ENCODE results near the gene INPP1. TPM values are rescaled to one million over a fixed set of nuclear protein-coding genes. Genes with fewer than 3 reads are reported as not detected.

INPP1 gene
- total and polyA plus RNA-seq, 2 of the 8 experiments (the other 6 are each of a cell fraction or from before 2014, with no cell fraction given), result 0.88 to 3.0 TPM

GRCh38 chr2:190325588-190325987 is 17.8 kb upstream of the INPP1 start:
- 80% methylated on average over 2 of the region's 2 CpGs; no CpG with 5 or more reads in 1 of the 2 experiments for WGBS, 2 experiments (ENCODE audit: extremely low coverage in 1 of 2, insufficient coverage in 1 of 2, insufficient read length in 1 of 2, insufficient replicate concordance in 2 of 2, low coverage in 1 of 2, low lambda C conversion rate in 2 of 2, missing lambda C conversion rate in 1 of 2)
- POLR2A ChIA-PET (ENCODE audit: partially characterized antibody), result no interaction called here
- no peak for FAIRE-seq
- H2BK20ac ChIP-seq (ENCODE audit: low read length), result no peak overlapping the region
- H3K36me3 ChIP-seq (ENCODE audit: control insufficient read depth in 2 of 4, insufficient read depth in 4 of 4, low read length in 3 of 4), result no peaks in the 10 kb centered on the region
- H3K23me2 ChIP-seq (ENCODE audit: low read depth, low read length), result no peaks in the 10 kb centered on the region
- no peak overlapping the region for H2BK120ac ChIP-seq (replicated peaks; ENCODE audit: low read depth, low read length)
- no peak overlapping the region for H3K14ac ChIP-seq (ENCODE audit: insufficient read length)
- no peak overlapping the region for H3K27ac ChIP-seq (ENCODE audit: low read depth, low read length)
- H3K79me2 ChIP-seq (ENCODE audit: control insufficient read depth in 1 of 2, insufficient read depth in 2 of 2, low read length in 2 of 2), result no peaks in the 10 kb centered on the region
- no peak overlapping the region for H2AK5ac ChIP-seq (ENCODE audit: low read depth, low read length)
- H3K27me3 ChIP-seq (replicated peaks in 1 of 4; ENCODE audit: control insufficient read depth in 3 of 4, extremely low read depth in 1 of 4, insufficient read depth in 3 of 4, low read length in 3 of 4), result no peaks in the 10 kb centered on the region
- no peaks in the 10 kb centered on the region for H3K79me1 ChIP-seq (ENCODE audit: low read depth, low read length)
- no peak overlapping the region for H3K9ac ChIP-seq (replicated peaks in 1 of 4; ENCODE audit: extremely low read depth in 1 of 4, low read depth in 3 of 4, low read length in 3 of 4)
- H3K23ac ChIP-seq (ENCODE audit: insufficient read length), result no peak overlapping the region
- no peak overlapping the region for H3K56ac ChIP-seq (replicated peaks; ENCODE audit: insufficient read length, low read depth, low read length)
- no peaks in the 10 kb centered on the region for H3K9me3 ChIP-seq (ENCODE audit: insufficient read depth in 2 of 2, low read depth in 1 of 2, low read length in 1 of 2)
- H3K4me1 ChIP-seq (replicated peaks in 1 of 4; ENCODE audit: control insufficient read depth in 3 of 4, insufficient read depth in 4 of 4, low read length in 3 of 4), result no peaks in the 10 kb centered on the region
- no peak for DNase-seq (ENCODE audit: low read depth in 1 of 2, low spot score in 2 of 2)
- no peak overlapping the region for H2BK12ac ChIP-seq (ENCODE audit: low read depth, low read length)
- H4K20me1 ChIP-seq (replicated peaks in 1 of 2; ENCODE audit: control insufficient read depth in 1 of 2, insufficient read depth in 2 of 2, low read length in 2 of 2), result no peaks in the 10 kb centered on the region
- H4K91ac ChIP-seq (replicated peaks; ENCODE audit: insufficient read length, low read length), result no peak overlapping the region
- CTCF ChIA-PET (ENCODE audit: partially characterized antibody), result no interaction called here
- H4K5ac ChIP-seq (ENCODE audit: insufficient read length, low read depth, low read length), result no peak overlapping the region
- H4K8ac ChIP-seq (ENCODE audit: extremely low read depth, insufficient read depth, low read length), result no peak overlapping the region
- no peak overlapping the region for H2BK5ac ChIP-seq (ENCODE audit: low read depth, low read length)
- no peak overlapping the region for H3K4me2 ChIP-seq (ENCODE audit: insufficient read depth in 1 of 2, low read depth in 2 of 2, low read length in 2 of 2)
- no peak overlapping the region for H3K4me3 ChIP-seq (ENCODE audit: extremely low read depth in 1 of 4, insufficient read depth in 2 of 4, low read depth in 3 of 4, low read length in 4 of 4)
- no peak overlapping the region for H3K4ac ChIP-seq (replicated peaks; ENCODE audit: insufficient read length, low read depth, low read length)
- no peak overlapping the region for H3K18ac ChIP-seq (ENCODE audit: extremely low read depth, low read length)
- H2AFZ ChIP-seq (ENCODE audit: low read length), result no peak overlapping the region
- H2BK15ac ChIP-seq (ENCODE audit: low read length), result no peak overlapping the region
- no peak for TF ChIP-seq CHD7 (IDR thresholded peaks at IDR 0.05; ENCODE audit: insufficient replicate concordance, low read length)

All from H1 (cell line).